DND-41 (cell line): ENCODE results near the gene MIOX.

Experiments used
- CTCF ChIP-seq: IDR thresholded peaks from 2 replicates; pipeline ENCODE4 v1.5.1; 2012; ENCODE audit warnings: borderline replicate concordance, low read length, moderate library complexity, mild to moderate bottlenecking; ENCODE audit not compliant: poor library complexity, severe bottlenecking; ENCODE audit errors: extremely low read depth
- EZH2 ChIP-seq: IDR thresholded peaks from 3 replicates; pipeline ENCODE4 v1.6.1; 2012; ENCODE audit warnings: borderline replicate concordance, low read depth, mild to moderate bottlenecking, moderate library complexity, low read length, inconsistent platforms; ENCODE audit not compliant: severe bottlenecking

- TF ChIP-seq CTCF (no peak), EZH2 (no peak)
Observed at GRCh38 chr22:50529416-50529896, 42.8 kb downstream of the MIOX start.
